Bronchial epithelial cell (primary cell): ENCODE results near the gene FARSB. TPM values are rescaled to one million over a fixed set of nuclear protein-coding genes. Genes with fewer than 3 reads are reported as not detected.
A peak's percentile ranks its signal among the peaks of the same experiment; 100 is the strongest.

Experiments
- DNase-seq: peaks from one replicate; pipeline ENCODE4 v3.0.0-alpha.2; 2010; ENCODE audit warnings: low read depth
- FAIRE-seq: peaks from 2 replicates; lab custom pipeline; 2011; peaks lifted over from hg19 to GRCh38; lab: Jason Lieb, UNC
- H3K27me3 ChIP-seq: 2 replicates; pipeline ENCODE4 v1.5.1; 2011; ENCODE audit warnings: low read length; ENCODE audit not compliant: control insufficient read depth, insufficient read depth
- H3K36me3 ChIP-seq: 2 replicates; pipeline ENCODE4 v1.5.1; 2011; ENCODE audit warnings: low read length; ENCODE audit not compliant: control insufficient read depth, insufficient read depth
- H3K4me3 ChIP-seq: 2 replicates; pipeline ENCODE4 v1.5.1; 2011; ENCODE audit warnings: mild to moderate bottlenecking, low read depth, low read length, control low read depth
- CTCF ChIP-seq: IDR thresholded peaks from 2 replicates; pipeline ENCODE4 v1.5.1; 2011; ENCODE audit warnings: mild to moderate bottlenecking, moderate library complexity, low read length, control low read depth, inconsistent platforms; ENCODE audit not compliant: insufficient read depth, severe bottlenecking
- total RNA-seq: library from RNA; depleted of rRNA; stranded (reverse); fragments of >200 nt; gene quantifications from 2 replicates; pipeline ENCODE4 v1.2.1, GENCODE V29; 2014

FARSB gene
- total RNA-seq, 1 donor from 2014 or later = 12.9 TPM

GRCh38 chr2:222686086-222686750 is 30.3 kb upstream of the FARSB start:
- H3K36me3 ChIP-seq = no peaks in the 10 kb centered on the region
- no peak for TF ChIP-seq CTCF
- FAIRE-seq = no peak
- no peak for DNase-seq
- H3K4me3 ChIP-seq = no peak overlapping the region
- peaks cover 1% of the 10 kb centered on the region for H3K27me3 ChIP-seq

- DNase-seq = no peak
- no peak for FAIRE-seq
- Histone ChIP-seq H3K27me3 (peaks cover 1% of the 10 kb centered on the region), H3K4me3 (no peak overlapping the region), H3K36me3 (no peaks in the 10 kb centered on the region)
- TF ChIP-seq CTCF = no peak
Observed at GRCh38 chr2:222683805-222684204, 27.9 kb upstream of the FARSB start.

- Histone ChIP-seq H3K36me3 (no peaks in the 10 kb centered on the region), H3K4me3 (no peak overlapping the region), H3K27me3 (no peaks in the 10 kb centered on the region)
- FAIRE-seq (no peak), DNase-seq (peak; percentile 24)
- no peak for TF ChIP-seq CTCF
Observed at GRCh38 chr2:222677981-222678380, 22.1 kb upstream of the FARSB start.

GRCh38 chr2:222673883-222674282 is 18.0 kb upstream of the FARSB start:
- no peak for TF ChIP-seq CTCF
- FAIRE-seq (no peak), DNase-seq (no peak)
- Histone ChIP-seq H3K27me3 (peaks cover 3% of the 10 kb centered on the region), H3K36me3 (no peaks in the 10 kb centered on the region), H3K4me3 (no peak overlapping the region)

GRCh38 chr2:222673273-222673672 is 17.4 kb upstream of the FARSB start:
- Histone ChIP-seq H3K4me3 (no peak overlapping the region), H3K36me3 (no peaks in the 10 kb centered on the region), H3K27me3 (peaks cover 3% of the 10 kb centered on the region)
- no peak for FAIRE-seq
- no peak for DNase-seq
- TF ChIP-seq CTCF = no peak

GRCh38 chr2:222672068-222672401 is 16.1 kb upstream of the FARSB start:
- no peak for TF ChIP-seq CTCF
- FAIRE-seq (no peak), DNase-seq (peak; percentile 29)
- no peaks in the 10 kb centered on the region for H3K36me3 ChIP-seq
- peak overlapping the region; percentile 29 for H3K4me3 ChIP-seq
- peaks cover 3% of the 10 kb centered on the region for H3K27me3 ChIP-seq
